GM23338 (cell line): ENCODE results near the gene GDAP1L1. TPM values are rescaled to one million over a fixed set of nuclear protein-coding genes. Genes with fewer than 3 reads are reported as not detected.

Source experiments
- ATAC-seq: fragments of 200-7000 bp; cut with Tn5 transposase; 3 replicates; pipeline ENCODE4 v1.9.1; 2020
- DNase-seq: peaks from one replicate; pipeline ENCODE4 v3.0.0-alpha.2; 2015; ENCODE audit warnings: low spot score
- H2AFZ ChIP-seq: fragments of 200-600 bp; sonication (generic); 2 replicates; pipeline ENCODE4 v1.8.0; 2016; ENCODE audit warnings: antibody characterized with exemption, mild to moderate bottlenecking, moderate library complexity
- H3F3A ChIP-seq: fragments of 200-600 bp; sonication (generic); replicated peaks from 2 replicates; pipeline ENCODE4 v1.8.0; 2017; ENCODE audit warnings: antibody characterized with exemption, mixed run types, low read depth
- H3K27ac ChIP-seq: fragments of 200-600 bp; sonication (generic); 2 replicates; pipeline ENCODE4 v1.6.1; 2016; ENCODE audit warnings: low read depth
- H3K27me3 ChIP-seq: fragments of 200-600 bp; sonication (generic); 2 replicates; pipeline ENCODE4 v1.8.0; 2016; ENCODE audit warnings: mild to moderate bottlenecking, mixed run types, moderate library complexity; ENCODE audit not compliant: insufficient read depth
- H3K36me3 ChIP-seq: fragments of 200-600 bp; sonication (generic); 2 replicates; pipeline ENCODE4 v1.8.0; 2016; ENCODE audit warnings: mild to moderate bottlenecking; ENCODE audit not compliant: insufficient read depth
- H3K4me1 ChIP-seq: fragments of 200-600 bp; sonication (generic); 2 replicates; pipeline ENCODE4 v1.8.0; 2016; ENCODE audit warnings: mild to moderate bottlenecking, moderate library complexity; ENCODE audit not compliant: insufficient read depth
- H3K4me2 ChIP-seq: fragments of 200-600 bp; sonication (generic); 2 replicates; pipeline ENCODE4 v1.7.1; 2017; ENCODE audit warnings: mixed run types
- H3K4me3 ChIP-seq: fragments of 200-600 bp; sonication (generic); 2 replicates; pipeline ENCODE4 v1.6.1; 2016; ENCODE audit warnings: mixed run types
- H3K79me2 ChIP-seq: fragments of 200-600 bp; sonication (generic); replicated peaks from 2 replicates; pipeline ENCODE4 v1.8.0; 2017; ENCODE audit warnings: mild to moderate bottlenecking; ENCODE audit not compliant: insufficient read depth
- H3K9me2 ChIP-seq: fragments of 200-600 bp; sonication (generic); 2 replicates; pipeline ENCODE4 v1.8.0; 2017; ENCODE audit not compliant: insufficient read depth
- H4K20me1 ChIP-seq: fragments of 200-600 bp; sonication (generic); replicated peaks from 2 replicates; pipeline ENCODE4 v1.8.0; 2017; ENCODE audit warnings: mild to moderate bottlenecking; ENCODE audit not compliant: insufficient read depth
- H3K27ac Mint-ChIP-seq: 2 replicates; pipeline ENCODE4 v1.8.0; 2020; ENCODE audit warnings: inconsistent platforms, mild to moderate bottlenecking, moderate library complexity, mixed read lengths
- H3K27me3 Mint-ChIP-seq: 3 replicates; pipeline ENCODE4 v1.8.0; 2022; ENCODE audit warnings: low read depth, mild to moderate bottlenecking, moderate library complexity, mixed read lengths, inconsistent platforms; ENCODE audit not compliant: insufficient read depth, poor library complexity
- H3K36me3 Mint-ChIP-seq: 3 replicates; pipeline ENCODE4 v1.8.0; 2021; ENCODE audit warnings: low read depth, mild to moderate bottlenecking, inconsistent platforms, moderate library complexity, mixed read lengths
- H3K4me1 Mint-ChIP-seq: 3 replicates; pipeline ENCODE4 v1.8.0; 2020; ENCODE audit warnings: mild to moderate bottlenecking, inconsistent platforms, mixed read lengths
- H3K4me3 Mint-ChIP-seq: 3 replicates; pipeline ENCODE4 v1.8.0; 2021; ENCODE audit warnings: moderate library complexity, mild to moderate bottlenecking, inconsistent platforms, mixed read lengths
- H3K9me3 Mint-ChIP-seq: 3 replicates; pipeline ENCODE4 v1.8.0; 2020; ENCODE audit warnings: moderate library complexity, mild to moderate bottlenecking, inconsistent platforms, mixed read lengths
- CREB1 ChIP-seq: fragments of 250-450 bp; sonication (Bioruptor Pico); IDR thresholded peaks from 2 replicates; pipeline ENCODE4 v1.5.0; 2020; ENCODE audit warnings: low read depth, mild to moderate bottlenecking, moderate library complexity
- CTCF ChIP-seq, 2 experiments: fragments of 200-600 bp in 1 of 2; sonication (generic) in 1 of 2; conservative IDR thresholded peaks; 2 replicates each; pipeline versions ENCODE4 v1.5.1 to v1.6.1; 2016 to 2017; ENCODE audit warnings: antibody characterized with exemption in 2 of 2, low read depth in 2 of 2, mild to moderate bottlenecking in 2 of 2, moderate library complexity in 1 of 2
- ETS1 ChIP-seq: IDR thresholded peaks from 2 replicates; pipeline ENCODE4 v1.6.1; 2016; ENCODE audit warnings: antibody characterized with exemption
- EZH2 ChIP-seq: fragments of 200-600 bp; sonication (generic); IDR thresholded peaks from one replicate; pipeline ENCODE4 v1.8.0; 2017; ENCODE audit warnings: antibody characterized with exemption, mild to moderate bottlenecking, low read depth; ENCODE audit not compliant: unreplicated experiment
- JUNB ChIP-seq: IDR thresholded peaks from one replicate; pipeline ENCODE4 v1.6.1; 2016; ENCODE audit warnings: antibody characterized with exemption; ENCODE audit not compliant: unreplicated experiment
- NANOG ChIP-seq: IDR thresholded peaks from 2 replicates; pipeline ENCODE4 v1.6.1; 2016; ENCODE audit warnings: antibody characterized with exemption, borderline replicate concordance
- POLR2AphosphoS5 ChIP-seq: IDR thresholded peaks from 2 replicates; pipeline ENCODE4 v1.6.1; 2016; ENCODE audit warnings: antibody characterized with exemption, low read depth
- STAT1 ChIP-seq: IDR thresholded peaks from one replicate; pipeline ENCODE4 v1.6.1; 2016; ENCODE audit warnings: antibody characterized with exemption; ENCODE audit not compliant: unreplicated experiment
- ZNF331 ChIP-seq: fragments of 250-450 bp; sonication (Bioruptor Pico); IDR thresholded peaks from 2 replicates; pipeline ENCODE4 v1.5.0; 2020; ENCODE audit warnings: low read depth, mild to moderate bottlenecking, moderate library complexity
- polyA plus RNA-seq: library from polyadenylated mRNA; unstranded; fragments of >200 nt; fragmentation: Nextera tagmentation; extraction: Ambion mirVana; gene quantifications from 2 replicates; pipeline ENCODE4 v1.2.1, GENCODE V29; 2016
- total RNA-seq: library from RNA; depleted of rRNA; stranded (reverse); fragments of >200 nt; shearing (Covaris generic); gene quantifications from 2 replicates; pipeline ENCODE4 v1.2.3, GENCODE V29; 2014

GDAP1L1 gene
- total and polyA plus RNA-seq, 2 experiments from 2014 or later, result 4.5 to 11.2 TPM

GRCh38 chr20:44310664-44311639, 63.8 kb downstream of the GDAP1L1 start, which contains the start of gene FITM2:
Gene FITM2, minus strand, starts transcription at chr20:44311202. Its CDS starts 54 bp downstream, at chr20:44311148.
- Histone ChIP-seq H3K79me2 (no peaks in the 10 kb centered on the region), H3K36me3 (no peaks in the 10 kb centered on the region), H3K27me3 (peaks cover 27% of the 10 kb centered on the region), H4K20me1 (no peaks in the 10 kb centered on the region), H3F3A (no peaks in the 10 kb centered on the region), H3K4me2 (peak within 1 kb of the TSS; percentile 97), H3K4me1 (no peaks in the 10 kb centered on the region), H3K4me3 (peak within 1 kb of the TSS; percentile 95), H2AFZ (peak within 1 kb of the TSS; percentile 97), H3K9me2 (no peaks in the 10 kb centered on the region), H3K27ac (no peak within 1 kb of the TSS)
- peak within 1 kb of the TSS; percentile 84 for H3K4me3 Mint-ChIP-seq
- ATAC-seq (peak; percentile 96), DNase-seq (peak; percentile 97)
- TF ChIP-seq CREB1 (peak; percentile 63; the same call in 1 of the 2 replicates), ZNF331 (CRISPR knock-in tag) (no peak), CTCF (conservative IDR thresholded peaks at IDR 0.05; ENCODE audit: low read depth in 2 of 2) (peak; percentile 73 to 97), POLR2AphosphoS5 (peak; percentile 79)
- H3K27me3 Mint-ChIP-seq, result peaks cover 19% of the 10 kb centered on the region
- no peak within 1 kb of the TSS for H3K27ac Mint-ChIP-seq
- no peaks in the 10 kb centered on the region for H3K9me3 Mint-ChIP-seq
- peaks cover 8% of the 10 kb centered on the region for H3K4me1 Mint-ChIP-seq
- no peaks in the 10 kb centered on the region; the same call in 2 of the 3 replicates for H3K36me3 Mint-ChIP-seq

- Histone ChIP-seq H3K4me2 (no peak overlapping the region), H3F3A (no peaks in the 10 kb centered on the region), H3K4me1 (no peaks in the 10 kb centered on the region), H3K4me3 (no peak overlapping the region), H3K9me2 (0 out of 2 replicates have a peak, but pooled peaks cover 3% of the 10 kb centered on the region), H3K27ac (no peak overlapping the region), H3K36me3 (no peaks in the 10 kb centered on the region), H2AFZ (no peak overlapping the region), H3K79me2 (no peaks in the 10 kb centered on the region), H4K20me1 (no peaks in the 10 kb centered on the region), H3K27me3 (peaks cover 22% of the 10 kb centered on the region)
- DNase-seq, result no peak
- peaks cover 6% of the 10 kb centered on the region for H3K4me1 Mint-ChIP-seq
- no peak overlapping the region for H3K27ac Mint-ChIP-seq
- no peaks in the 10 kb centered on the region for H3K36me3 Mint-ChIP-seq
- peaks cover 19% of the 10 kb centered on the region for H3K27me3 Mint-ChIP-seq
- TF ChIP-seq EZH2 (no peak), STAT1 (no peak), NANOG (no peak), ETS1 (no peak), JUNB (no peak), ZNF331 (CRISPR knock-in tag) (no peak)
- no peaks in the 10 kb centered on the region for H3K9me3 Mint-ChIP-seq
- H3K4me3 Mint-ChIP-seq, result no peak overlapping the region
- ATAC-seq, result no peak
Measured at GRCh38 chr20:44314870-44315269, 67.8 kb downstream of the GDAP1L1 start.
